ENCODE data around the gene SAE1. TPM values are rescaled to one million over a fixed set of nuclear protein-coding genes. Genes with fewer than 3 reads are reported as not detected.

Gene SAE1
- total RNA-seq, 2 experiments from 2014 or later, result 125 to 127 TPM

DNA sequence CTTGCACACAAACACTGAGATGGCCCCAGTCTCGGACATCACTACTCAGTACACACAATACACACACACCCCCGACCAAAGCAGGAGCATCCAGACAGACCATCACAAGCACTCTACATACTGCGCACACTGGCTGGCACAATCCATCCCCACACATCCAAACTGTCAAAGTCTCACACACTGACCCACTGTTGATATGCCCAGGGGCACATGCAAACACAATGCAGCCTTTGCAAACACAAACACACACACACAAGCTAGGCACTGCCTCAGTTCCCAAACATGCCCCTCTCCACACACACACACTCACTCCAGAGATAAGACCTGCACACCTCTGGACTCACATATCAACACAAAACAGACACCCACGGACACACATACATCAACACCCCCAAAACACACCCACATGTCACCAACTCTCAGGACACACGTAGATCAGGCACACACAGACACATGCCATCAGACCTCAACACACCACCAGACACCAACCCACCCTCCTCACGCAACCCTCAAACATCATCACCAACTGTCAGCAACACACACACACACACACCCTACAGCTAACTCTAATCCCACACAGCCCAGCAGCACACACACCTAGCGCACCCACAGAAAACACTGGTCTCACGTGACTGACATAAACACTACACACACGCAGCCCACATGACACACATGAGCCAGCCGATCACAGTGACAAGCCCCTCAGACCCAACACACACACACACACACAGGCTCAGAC lies 98.5 kb downstream of the SAE1 start:
- CTCF ChIA-PET, result interaction anchor here (0.9 to 1.0 kb wide), 2 partner anchors 15 to 18 kb away, joined by 3 to 5 read pairs; no protein-coding TSS in a partner anchor
- POLR2A ChIA-PET, result interaction anchor here (1.0 to 1.5 kb wide), 2 partner anchors 12 to 15 kb away, joined by 3 to 6 read pairs; no protein-coding TSS in a partner anchor
- peaks cover 10% of the 10 kb centered on the region for H3K36me3 Mint-ChIP-seq (ENCODE audit: low read depth)

DNA sequence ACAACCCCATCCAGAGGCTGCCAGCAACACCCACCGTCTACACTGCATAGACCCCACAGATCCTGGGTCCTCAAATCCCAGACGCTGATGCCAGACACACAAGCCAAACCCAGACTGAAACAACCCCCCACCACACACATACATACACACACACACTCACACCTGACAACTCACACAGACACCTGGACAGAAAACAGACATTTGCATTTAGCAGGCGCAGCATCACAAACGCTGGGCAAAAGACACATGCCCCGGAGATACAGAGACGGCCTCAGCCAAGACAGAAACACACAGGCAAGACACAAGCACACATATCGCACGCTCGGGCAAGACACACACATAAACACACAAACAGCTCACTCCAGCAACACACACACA lies 99.0 kb downstream of the SAE1 start:
- Mint-ChIP-seq H3K9me3 (no peaks in the 10 kb centered on the region), H3K4me1 (ENCODE audit: low read depth) (peaks cover 24% of the 10 kb centered on the region), H3K27me3 (no peaks in the 10 kb centered on the region), H3K36me3 (ENCODE audit: low read depth) (peaks cover 10% of the 10 kb centered on the region), H3K27ac (no peak overlapping the region), H3K4me3 (no peak overlapping the region)
- intact Hi-C loops (cut with micrococcal nuclease), result loop anchor here (2.0 to 5.0 kb wide), 2 partner anchors 13 to 42 kb away; no protein-coding TSS in a partner anchor
- DNase-seq (peak; percentile 48), ATAC-seq (no peak)
- TF ChIP-seq, protein P1, sequence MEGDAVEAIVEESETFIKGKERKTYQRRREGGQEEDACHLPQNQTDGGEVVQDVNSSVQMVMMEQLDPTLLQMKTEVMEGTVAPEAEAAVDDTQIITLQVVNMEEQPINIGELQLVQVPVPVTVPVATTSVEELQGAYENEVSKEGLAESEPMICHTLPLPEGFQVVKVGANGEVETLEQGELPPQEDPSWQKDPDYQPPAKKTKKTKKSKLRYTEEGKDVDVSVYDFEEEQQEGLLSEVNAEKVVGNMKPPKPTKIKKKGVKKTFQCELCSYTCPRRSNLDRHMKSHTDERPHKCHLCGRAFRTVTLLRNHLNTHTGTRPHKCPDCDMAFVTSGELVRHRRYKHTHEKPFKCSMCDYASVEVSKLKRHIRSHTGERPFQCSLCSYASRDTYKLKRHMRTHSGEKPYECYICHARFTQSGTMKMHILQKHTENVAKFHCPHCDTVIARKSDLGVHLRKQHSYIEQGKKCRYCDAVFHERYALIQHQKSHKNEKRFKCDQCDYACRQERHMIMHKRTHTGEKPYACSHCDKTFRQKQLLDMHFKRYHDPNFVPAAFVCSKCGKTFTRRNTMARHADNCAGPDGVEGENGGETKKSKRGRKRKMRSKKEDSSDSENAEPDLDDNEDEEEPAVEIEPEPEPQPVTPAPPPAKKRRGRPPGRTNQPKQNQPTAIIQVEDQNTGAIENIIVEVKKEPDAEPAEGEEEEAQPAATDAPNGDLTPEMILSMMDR (IDR thresholded peaks at IDR 0.05), result no peak
- CTCF ChIA-PET, result interaction anchor here (0.9 to 1.0 kb wide), 2 partner anchors 15 to 17 kb away, joined by 3 to 5 read pairs; no protein-coding TSS in a partner anchor
- POLR2A ChIA-PET, result interaction anchor here (1.0 to 1.5 kb wide), 2 partner anchors 11 to 14 kb away, joined by 3 to 6 read pairs; no protein-coding TSS in a partner anchor

More for the DNA sequence above, 98.5 kb downstream of the SAE1 start:
- intact Hi-C loops (cut with micrococcal nuclease), result loop anchor here (2.0 to 5.0 kb wide), 2 partner anchors 14 to 42 kb away; no protein-coding TSS in a partner anchor
- TF ChIP-seq, protein P1 (IDR thresholded peaks at IDR 0.05), result no peak
- ATAC-seq (no peak), DNase-seq (peak; percentile 51)
- no peak overlapping the region for H3K4me3 Mint-ChIP-seq
- H3K4me1 Mint-ChIP-seq (ENCODE audit: low read depth), result peaks cover 24% of the 10 kb centered on the region
- no peaks in the 10 kb centered on the region for H3K9me3 Mint-ChIP-seq
- H3K27me3 Mint-ChIP-seq, result no peaks in the 10 kb centered on the region
- H3K27ac Mint-ChIP-seq, result no peak overlapping the region

GRCh38 chr19:47230054-47230920 lies 99.7 kb downstream of the SAE1 start:
- ChIA-PET CTCF (interaction anchor here (0.9 to 1.0 kb wide), 2 partner anchors 14 to 16 kb away, joined by 3 to 5 read pairs; no protein-coding TSS in a partner anchor), POLR2A (interaction anchor here (1.5 kb wide), 1 partner anchor 14 kb away, joined by 6 read pairs; no protein-coding TSS in a partner anchor)

GRCh38 chr19:47230921-47231214 lies 100.2 kb downstream of the SAE1 start, which contains the start of gene BBC3:
Gene BBC3, minus strand, starts transcription at chr19:47231199. Its CDS starts 2,768 bp downstream, at chr19:47228431.
- TF ChIP-seq, protein P1 (IDR thresholded peaks at IDR 0.05), result no peak
- CTCF ChIA-PET, result no interaction called here
- no peaks in the 10 kb centered on the region for H3K9me3 Mint-ChIP-seq
- no peaks in the 10 kb centered on the region for H3K27me3 Mint-ChIP-seq
- peak within 1 kb of the TSS; percentile 72 for H3K27ac Mint-ChIP-seq
- H3K36me3 Mint-ChIP-seq (ENCODE audit: low read depth), result peaks cover 4% of the 10 kb centered on the region
- DNase-seq (no peak), ATAC-seq (no peak)
- H3K4me3 Mint-ChIP-seq, result peak within 1 kb of the TSS; percentile 65
- intact Hi-C loops (cut with micrococcal nuclease), result no loop called here
- POLR2A ChIA-PET, result no interaction called here
- peaks cover 20% of the 10 kb centered on the region for H3K4me1 Mint-ChIP-seq (ENCODE audit: low read depth)

More at GRCh38 chr19:47230054-47230920, 99.7 kb downstream of the SAE1 start:
- Mint-ChIP-seq H3K9me3 (no peaks in the 10 kb centered on the region), H3K27me3 (no peaks in the 10 kb centered on the region), H3K36me3 (ENCODE audit: low read depth) (peaks cover 9% of the 10 kb centered on the region), H3K4me3 (peak overlapping the region; percentile 54), H3K27ac (peak overlapping the region; percentile 23), H3K4me1 (ENCODE audit: low read depth) (peaks cover 24% of the 10 kb centered on the region)
- intact Hi-C loops (cut with micrococcal nuclease), result no loop called here
- TF ChIP-seq, protein P1 (IDR thresholded peaks at IDR 0.05), result peak; percentile 99
- ATAC-seq, result peak; percentile 2
- peak; percentile 87 for DNase-seq

Data from activated CD8-positive, alpha-beta T cell treated with anti-CD3 and anti-CD28 coated beads for 36 hours (primary cell).